Liver (tissue), 9 donors: ENCODE results near the gene TMEM86A. TPM values are rescaled to one million over a fixed set of nuclear protein-coding genes. Genes with fewer than 3 reads are reported as not detected.

Experiments
- DNase-seq: peaks from one replicate; pipeline ENCODE4 v3.0.0-alpha.2; 2017; ENCODE audit warnings: low spot score
- H3K27ac ChIP-seq, 2 donors: one replicate each; pipeline ENCODE4 v1.7.0; 2013; ENCODE audit warnings: inconsistent platforms in 2 of 2, low read length in 2 of 2, control low read depth in 1 of 2, low read depth in 1 of 2, mild to moderate bottlenecking in 1 of 2
- H3K27me3 ChIP-seq, 4 donors: one replicate each; pipeline versions ENCODE4 v1.6.1 to v1.7.0; 2013; ENCODE audit warnings: low read length in 3 of 4, inconsistent platforms in 1 of 4, mild to moderate bottlenecking in 1 of 4, moderate library complexity in 1 of 4; ENCODE audit not compliant: control insufficient read depth in 4 of 4, insufficient read depth in 4 of 4
- H3K36me3 ChIP-seq, 4 donors: one replicate each; pipeline versions ENCODE4 v1.6.1 to v1.7.0; 2013; ENCODE audit warnings: low read length in 3 of 4, mild to moderate bottlenecking in 3 of 4, low read depth in 1 of 4, moderate library complexity in 1 of 4; ENCODE audit not compliant: control insufficient read depth in 4 of 4, insufficient read depth in 3 of 4
- H3K4me1 ChIP-seq, 4 donors: one replicate each; pipeline versions ENCODE4 v1.6.1 to v1.7.0; 2013; ENCODE audit warnings: low read length in 3 of 4, mild to moderate bottlenecking in 3 of 4, moderate library complexity in 1 of 4; ENCODE audit not compliant: control insufficient read depth in 4 of 4, insufficient read depth in 4 of 4
- H3K4me3 ChIP-seq, 3 donors: one replicate each; pipeline versions ENCODE4 v1.6.1 to v1.7.0; 2013; ENCODE audit warnings: low read length in 3 of 3, control low read depth in 1 of 3, low read depth in 1 of 3, mild to moderate bottlenecking in 1 of 3
- H3K9ac ChIP-seq, 2 donors: one replicate each; pipeline ENCODE4 v1.7.0; 2013; ENCODE audit warnings: low read length in 2 of 2, mild to moderate bottlenecking in 2 of 2, moderate library complexity in 2 of 2, control low read depth in 1 of 2, low read depth in 1 of 2
- H3K9me3 ChIP-seq, 4 donors: one replicate each; pipeline versions ENCODE4 v1.6.1 to v1.7.0; 2013; ENCODE audit warnings: low read length in 3 of 4; ENCODE audit not compliant: control insufficient read depth in 4 of 4
- ATF3 ChIP-seq: IDR thresholded peaks from 2 replicates; pipeline ENCODE4 v1.6.1; 2016; ENCODE audit warnings: antibody characterized with exemption
- CTCF ChIP-seq: fragments of 150-350 bp; IDR thresholded peaks from 2 replicates; pipeline ENCODE4 v1.5.1; 2017; ENCODE audit warnings: improper control_type of control experiment, low read depth, low read length; ENCODE audit not compliant: missing input control
- EGR1 ChIP-seq, 2 donors: IDR thresholded peaks; 2 replicates each; pipeline ENCODE4 v1.6.1; 2016 to 2018; ENCODE audit warnings: antibody characterized with exemption in 2 of 2, low read depth in 2 of 2
- FOXA1 ChIP-seq: IDR thresholded peaks from 2 replicates; pipeline ENCODE4 v1.6.1; 2016; ENCODE audit warnings: antibody characterized with exemption
- FOXA2 ChIP-seq: IDR thresholded peaks from 2 replicates; pipeline ENCODE4 v1.6.1; 2016; ENCODE audit warnings: antibody characterized with exemption
- GABPA ChIP-seq, 2 donors: IDR thresholded peaks in 1 of 2; conservative IDR thresholded peaks in 1 of 2; 2 replicates each; pipeline ENCODE4 v1.6.1; 2016; ENCODE audit warnings: antibody characterized with exemption in 2 of 2, mild to moderate bottlenecking in 1 of 2, moderate library complexity in 1 of 2
- HNF4A ChIP-seq, 2 donors: conservative IDR thresholded peaks; 2 replicates each; pipeline ENCODE4 v1.6.1; 2016; ENCODE audit warnings: antibody characterized with exemption in 2 of 2, mild to moderate bottlenecking in 2 of 2
- HNF4G ChIP-seq: IDR thresholded peaks from 2 replicates; pipeline ENCODE4 v1.6.1; 2016; ENCODE audit warnings: antibody characterized with exemption
- JUND ChIP-seq, 2 donors: IDR thresholded peaks; 2 replicates each; pipeline ENCODE4 v1.6.1; 2016; ENCODE audit warnings: antibody characterized with exemption in 2 of 2
- NR2F2 ChIP-seq: IDR thresholded peaks from 2 replicates; pipeline ENCODE4 v1.6.1; 2016; ENCODE audit warnings: antibody characterized with exemption
- RAD21 ChIP-seq, 2 donors: IDR thresholded peaks; 2 replicates each; pipeline ENCODE4 v1.6.1; 2016; ENCODE audit warnings: antibody characterized with exemption in 2 of 2, mild to moderate bottlenecking in 2 of 2
- RXRA ChIP-seq, 2 donors: IDR thresholded peaks; 2 replicates each; pipeline ENCODE4 v1.6.1; 2017 to 2018; ENCODE audit warnings: antibody characterized with exemption in 2 of 2, mild to moderate bottlenecking in 1 of 2
- SP1 ChIP-seq: IDR thresholded peaks from 2 replicates; pipeline ENCODE4 v1.6.1; 2018; ENCODE audit warnings: antibody characterized with exemption, mild to moderate bottlenecking
- TAF1 ChIP-seq: conservative IDR thresholded peaks from 2 replicates; pipeline ENCODE4 v1.6.1; 2016; ENCODE audit warnings: antibody characterized with exemption, mild to moderate bottlenecking
- YY1 ChIP-seq: IDR thresholded peaks from 2 replicates; pipeline ENCODE4 v1.6.1; 2016; ENCODE audit warnings: antibody characterized with exemption, mild to moderate bottlenecking
- ZBTB33 ChIP-seq: IDR thresholded peaks from 2 replicates; pipeline ENCODE4 v1.6.1; 2016; ENCODE audit warnings: antibody characterized with exemption
- WGBS: extraction: QIAGEN DNeasy Blood & Tissue Kit; methylation state at CpG from one replicate; pipeline ENCODE4 v1.1.7; 2013; 5-methylcytosine and 5-hydroxymethylcytosine counted together
- polyA plus RNA-seq, 2 donors: library from polyadenylated mRNA; stranded (reverse) in 1 of 2; unstranded in 1 of 2; fragments of 200-250 nt in 1 of 2; fragments of >200 nt in 1 of 2; fragmentation: Nextera tagmentation in 1 of 2; extraction: Ambion mirVana in 1 of 2; gene quantifications; one replicate each; pipeline versions ENCODE4 v1.2.1 to v1.2.3, GENCODE V29; 2013 to 2015
- total RNA-seq, 2 donors: library from RNA; depleted of rRNA; stranded (reverse); fragments of >200 nt; gene quantifications; one replicate each; pipeline ENCODE4 v1.2.3, GENCODE V29; 2014
- donor health status: healthy.
- donor health status: healthy.
- donor health status: healthy.
- donor health status: healthy.
- donor health status: healthy.

TMEM86A gene
- total and polyA plus RNA-seq, 4 donors = 1.8 to 2.7 (median 2.0) TPM

GRCh38 chr11:18699269-18699596, 654 bp downstream of the TMEM86A start:
- no peaks in the 10 kb centered on the region for H3K27me3 ChIP-seq
- H3K4me3 ChIP-seq = peak overlapping the region; percentile 59 to 89 (median 77)
- H3K4me1 ChIP-seq = peaks cover 2 to 16% (median 11%) of the 10 kb centered on the region in 4 donors
- no peak for DNase-seq
- TF ChIP-seq TAF1 (no peak), SP1 (no peak), HNF4A (conservative IDR thresholded peaks at IDR 0.05) (no peak), NR2F2 (no peak), EGR1 (IDR thresholded peaks at IDR 0.05; ENCODE audit: low read depth in 2 of 2) (peak in 1 of 2 donors; percentile 31), YY1 (no peak), GABPA (IDR thresholded peaks at IDR 0.05 in 1 of 2, conservative IDR thresholded peaks at IDR 0.05 in 1 of 2) (no peak), ZBTB33 (no peak)
- no peaks in the 10 kb centered on the region for H3K9me3 ChIP-seq
- 18% methylated on average over 9 of the region's 9 CpGs for WGBS
- peaks cover 0 to 4% (median 0%) of the 10 kb centered on the region in 4 donors for H3K36me3 ChIP-seq
- peak overlapping the region; percentile 81 to 85 for H3K27ac ChIP-seq
- H3K9ac ChIP-seq = peak overlapping the region; percentile 13 to 80

GRCh38 chr11:18699848-18700261, 1.3 kb downstream of the TMEM86A start:
- no peaks in the 10 kb centered on the region for H3K9me3 ChIP-seq
- H3K36me3 ChIP-seq = peaks cover 0 to 4% (median 0%) of the 10 kb centered on the region in 4 donors
- H3K4me1 ChIP-seq = peaks cover 2 to 16% (median 11%) of the 10 kb centered on the region in 4 donors
- WGBS = 68% methylated on average over 3 of the region's 3 CpGs
- H3K4me3 ChIP-seq = no peak overlapping the region
- peak overlapping the region in 1 of 2 donors; percentile 81 for H3K27ac ChIP-seq
- no peaks in the 10 kb centered on the region for H3K27me3 ChIP-seq
- TF ChIP-seq JUND (IDR thresholded peaks at IDR 0.05) (no peak), NR2F2 (no peak), HNF4G (no peak), EGR1 (IDR thresholded peaks at IDR 0.05; ENCODE audit: low read depth in 2 of 2) (no peak), YY1 (no peak), RXRA (IDR thresholded peaks at IDR 0.05) (no peak), ZBTB33 (no peak), FOXA2 (no peak), HNF4A (conservative IDR thresholded peaks at IDR 0.05) (no peak), GABPA (IDR thresholded peaks at IDR 0.05 in 1 of 2, conservative IDR thresholded peaks at IDR 0.05 in 1 of 2) (no peak)
- H3K9ac ChIP-seq = no peak overlapping the region
- DNase-seq = no peak

- no peak for DNase-seq
- Histone ChIP-seq H3K9ac (no peak overlapping the region), H3K9me3 (no peaks in the 10 kb centered on the region), H3K27me3 (no peaks in the 10 kb centered on the region), H3K36me3 (peaks cover 0 to 4% (median 0%) of the 10 kb centered on the region in 4 donors), H3K27ac (no peak overlapping the region), H3K4me3 (no peak overlapping the region), H3K4me1 (peaks cover 2 to 19% (median 13%) of the 10 kb centered on the region in 4 donors)
- whole genome bisulfite sequencing = 64% methylated on average over 1 of the region's 1 CpG
- TF ChIP-seq CTCF (no peak), ATF3 (no peak), FOXA2 (no peak), ZBTB33 (no peak), HNF4A (conservative IDR thresholded peaks at IDR 0.05) (no peak), TAF1 (no peak), RAD21 (IDR thresholded peaks at IDR 0.05) (no peak), JUND (IDR thresholded peaks at IDR 0.05) (no peak), GABPA (IDR thresholded peaks at IDR 0.05 in 1 of 2, conservative IDR thresholded peaks at IDR 0.05 in 1 of 2) (no peak), YY1 (no peak), HNF4G (no peak), FOXA1 (no peak), RXRA (IDR thresholded peaks at IDR 0.05) (no peak), EGR1 (IDR thresholded peaks at IDR 0.05; ENCODE audit: low read depth in 2 of 2) (no peak), SP1 (no peak)
Observed at GRCh38 chr11:18700375-18700774, 1.8 kb downstream of the TMEM86A start.
